SKM-1 (cell line): ENCODE measurements around the gene RGL1.

Experiments
- DNase-seq: peaks from one replicate; lab custom pipeline; 2025; ENCODE audit not compliant: unreplicated experiment; lab: John Stamatoyannopoulos, UW

The RGL1 gene

GRCh38 chr1:183886853-183887252, 81.9 kb downstream of the RGL1 start:
- DNase-seq, result no peak

DNA sequence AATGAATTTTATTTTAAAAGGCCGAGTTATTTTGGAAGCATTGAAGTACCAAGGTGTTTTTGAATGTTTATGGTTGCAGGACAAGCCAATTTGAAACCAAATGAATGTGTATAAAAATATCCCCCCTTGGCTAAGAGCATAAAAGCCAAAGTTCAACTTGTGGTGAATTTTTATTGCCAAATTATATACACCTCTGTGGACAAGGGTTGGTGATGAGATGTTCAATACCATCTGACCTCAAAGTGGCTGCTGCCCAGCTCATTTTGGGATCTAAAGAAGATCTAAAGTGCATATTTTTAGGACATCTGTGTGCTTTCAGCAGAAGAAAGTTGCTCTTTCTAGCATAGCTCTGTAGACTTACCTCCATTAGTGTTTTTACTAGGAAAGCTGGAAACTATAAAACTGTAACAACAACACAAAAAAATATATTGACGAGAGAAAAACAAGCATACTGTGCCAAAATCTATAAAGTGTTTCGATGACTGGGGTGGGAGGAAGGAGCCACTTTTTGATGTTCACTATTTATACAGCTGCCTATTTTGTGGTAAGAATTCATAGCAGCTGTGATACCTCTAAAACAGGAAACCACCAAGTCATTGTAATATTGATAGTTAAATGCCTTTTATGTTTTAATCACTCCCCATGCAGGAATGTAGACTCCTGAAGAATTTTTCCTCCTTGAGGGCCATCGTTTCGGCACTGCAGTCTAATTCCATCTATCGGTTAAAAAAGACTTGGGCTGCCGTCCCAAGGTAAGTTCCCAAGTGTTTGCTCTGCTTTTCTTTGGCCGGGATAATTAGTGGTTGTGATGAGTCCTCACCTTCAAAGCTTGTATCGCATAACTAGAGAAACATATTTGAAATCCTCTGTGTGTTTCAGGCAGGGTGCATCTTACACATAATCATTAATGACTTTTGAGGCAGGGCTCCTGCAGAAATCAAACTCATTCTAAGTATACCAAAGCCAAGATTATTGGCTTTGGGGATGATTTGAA, 83.2 kb downstream of the RGL1 start:
- no peak for DNase-seq

- DNase-seq, result no peak
Measured at GRCh38 chr1:183889095-183889494, 84.2 kb downstream of the RGL1 start.

- no peak for DNase-seq
Measured at GRCh38 chr1:183891158-183891856, 86.4 kb downstream of the RGL1 start.

DNA sequence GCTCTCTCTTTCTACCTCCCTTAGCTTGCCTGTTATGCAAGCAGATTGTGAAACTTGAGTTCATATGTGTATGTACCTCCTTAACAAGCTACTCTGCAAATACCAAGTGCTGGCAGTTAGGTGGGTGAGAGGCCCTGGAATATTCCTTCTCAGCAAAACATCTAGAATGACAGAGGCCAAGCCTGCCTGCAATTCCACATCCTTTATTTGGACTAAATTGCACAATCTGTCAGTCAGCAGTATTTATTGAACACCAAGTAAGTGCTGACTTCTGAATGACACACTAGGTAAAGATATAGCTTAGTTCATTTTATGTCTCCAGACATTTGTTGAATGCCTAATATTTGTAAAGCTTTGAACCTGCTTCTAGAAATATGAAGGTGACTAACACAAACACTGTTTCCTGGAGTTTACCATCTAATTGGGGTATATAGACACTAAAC, 87.5 kb downstream of the RGL1 start:
- peak; percentile 71 for DNase-seq

DNA sequence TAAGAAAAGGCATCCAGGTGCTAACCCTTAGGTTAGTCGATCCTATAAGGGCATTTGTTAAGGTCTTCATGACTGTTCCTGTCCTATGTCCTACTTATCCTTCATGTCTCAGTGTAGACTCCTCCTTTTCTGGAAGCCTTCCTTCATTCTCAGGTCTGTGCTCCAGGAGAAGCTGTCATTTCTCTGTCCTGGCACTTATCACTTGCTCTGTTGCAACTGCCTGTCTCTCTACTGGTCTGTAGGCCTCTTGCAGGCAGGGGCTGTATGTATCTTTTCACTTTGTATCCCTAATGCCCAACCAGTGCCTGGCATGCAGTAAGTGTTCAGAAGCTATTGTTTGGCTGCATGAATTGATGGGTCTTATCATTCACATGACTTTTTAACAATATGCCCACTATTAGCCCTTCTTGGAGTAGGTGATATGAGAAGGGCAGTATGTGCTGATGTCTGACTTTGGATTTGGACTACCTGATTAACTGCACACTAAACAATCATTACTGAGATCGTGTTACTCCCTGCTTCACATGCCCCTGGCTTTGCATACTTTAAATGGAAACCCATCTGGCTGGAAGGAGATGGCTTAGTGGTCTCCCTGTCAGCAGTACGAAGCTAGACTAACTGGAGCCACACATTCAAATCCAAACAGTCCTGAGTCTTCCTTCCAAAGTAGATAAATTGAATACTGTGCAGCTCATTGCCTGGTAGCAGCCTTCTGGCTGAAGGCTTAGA, 88.8 kb downstream of the RGL1 start:
- DNase-seq, result no peak

DNA sequence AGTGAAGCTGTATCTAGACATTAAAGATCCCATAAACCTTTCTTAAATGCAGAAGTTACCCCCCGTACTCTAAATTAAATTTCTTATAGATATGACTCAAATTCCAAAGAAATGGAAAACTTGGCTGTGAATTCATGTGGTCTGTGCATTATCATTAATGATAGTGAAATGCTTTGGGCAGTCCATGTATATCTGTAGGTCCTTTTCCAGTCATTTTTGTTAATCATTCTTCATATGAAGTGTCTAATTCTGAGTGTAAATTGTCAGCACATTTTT, 89.3 kb downstream of the RGL1 start:
- DNase-seq, result no peak

GRCh38 chr1:183896466-183897048, 91.6 kb downstream of the RGL1 start:
- peak; percentile 71 for DNase-seq

- DNase-seq, result no peak
Measured at GRCh38 chr1:183898001-183898396, 93.1 kb downstream of the RGL1 start.

GRCh38 chr1:183898610-183899009, 93.7 kb downstream of the RGL1 start:
- DNase-seq, result no peak

DNA sequence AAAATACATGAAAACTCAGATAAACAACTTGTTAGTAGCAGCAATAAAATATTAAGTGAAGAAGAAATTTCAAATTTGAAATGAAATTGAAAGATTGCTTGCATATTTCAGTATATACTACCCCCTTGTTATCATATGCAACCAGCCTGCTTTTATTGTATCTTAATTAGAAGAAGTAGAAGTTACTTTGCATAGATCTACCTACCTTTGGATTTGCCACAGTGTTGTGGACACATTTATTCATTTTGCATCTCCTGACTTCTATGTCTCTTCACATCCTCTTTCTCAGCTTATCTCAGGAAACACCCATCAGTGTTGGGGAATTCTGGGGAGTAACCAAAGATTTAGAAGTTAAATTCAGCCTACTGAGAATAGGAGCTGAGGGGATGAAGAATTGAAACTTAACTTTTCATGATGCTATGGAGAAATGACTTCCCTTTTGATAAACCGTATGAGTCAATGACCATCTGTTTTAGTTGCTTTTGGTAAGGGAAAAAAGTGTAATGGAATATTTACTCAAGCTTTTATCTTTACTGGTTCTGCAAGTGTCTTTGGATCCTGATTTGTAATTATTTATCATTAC, 96.9 kb downstream of the RGL1 start:
- DNase-seq, result peak; percentile 39

- no peak for DNase-seq
Measured at GRCh38 chr1:183903101-183903500, 98.2 kb downstream of the RGL1 start.

DNA sequence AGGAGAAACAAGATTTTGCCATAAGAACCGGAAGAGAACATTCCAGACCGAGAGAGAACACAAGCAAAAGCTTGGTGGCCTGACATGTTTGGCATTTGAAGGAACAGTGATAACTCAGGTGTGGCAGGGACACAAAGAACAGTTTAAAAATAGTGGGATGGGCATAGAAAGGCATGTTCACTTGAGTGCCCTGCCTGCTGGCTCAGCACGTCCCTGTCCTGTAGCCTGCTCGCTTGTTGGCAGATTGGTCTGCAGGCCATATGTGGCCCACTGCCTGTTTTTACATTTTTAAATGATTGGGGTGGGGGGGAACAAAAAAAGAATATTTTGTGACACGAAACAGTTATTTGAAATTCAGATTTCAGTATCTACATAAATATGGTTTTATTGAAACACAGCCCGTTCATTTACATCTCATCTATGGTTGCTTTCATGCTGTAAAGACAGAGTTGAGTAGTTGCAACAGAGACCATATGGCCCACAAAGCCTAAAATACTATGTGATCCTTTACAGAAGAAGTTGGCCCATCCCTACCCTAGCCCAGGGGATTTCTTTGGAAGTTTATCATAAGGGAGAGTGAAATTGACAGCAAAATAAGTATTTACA, 100.7 kb downstream of the RGL1 start:
- no peak for DNase-seq

- no peak for DNase-seq
Measured at GRCh38 chr1:183907070-183907469, 102.2 kb downstream of the RGL1 start.

DNA sequence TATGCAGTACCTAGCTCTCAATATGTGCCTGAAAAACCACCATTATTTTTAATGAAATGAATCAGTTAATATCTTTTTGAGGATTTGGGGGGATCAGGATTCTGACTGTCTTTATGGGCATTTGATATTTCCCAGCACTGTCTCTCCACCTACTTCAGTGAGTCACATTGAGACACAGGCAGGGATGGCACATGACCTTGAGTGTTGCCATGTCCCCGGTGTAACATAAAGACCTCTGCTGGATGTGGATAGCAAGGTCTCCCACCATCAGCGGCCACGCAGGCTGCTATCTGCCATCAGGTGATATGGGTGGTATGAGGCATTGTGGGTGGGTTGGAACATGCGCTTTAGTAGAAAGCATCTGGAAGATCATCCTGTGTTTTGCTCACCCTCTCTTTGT, 103.2 kb downstream of the RGL1 start:
- no peak for DNase-seq

GRCh38 chr1:183909672-183910071, 104.8 kb downstream of the RGL1 start:
- no peak for DNase-seq

DNA sequence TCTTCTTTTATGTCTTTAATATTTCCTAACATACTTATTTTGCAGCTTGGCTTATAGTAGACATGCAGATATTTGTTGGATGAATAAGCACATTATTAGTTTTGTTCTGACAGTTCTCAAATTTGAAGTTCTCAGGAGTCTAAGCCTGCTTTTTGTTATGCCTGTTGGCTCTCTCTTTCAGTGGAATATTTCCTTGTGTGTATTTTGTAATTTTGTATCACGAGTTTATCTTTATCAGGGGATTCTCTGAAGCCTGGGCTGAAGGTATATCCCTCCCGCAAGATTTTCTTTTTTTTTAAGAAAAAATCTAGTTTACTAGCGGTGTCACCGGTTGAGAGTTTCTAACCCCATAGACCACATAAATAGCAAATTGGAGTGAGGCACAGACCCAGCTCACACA, 105.9 kb downstream of the RGL1 start:
- no peak for DNase-seq

- DNase-seq, result peak; percentile 71
Measured at GRCh38 chr1:183911285-183911684, 106.4 kb downstream of the RGL1 start.

GRCh38 chr1:183912265-183912886, 107.5 kb downstream of the RGL1 start:
- DNase-seq, result no peak

DNA sequence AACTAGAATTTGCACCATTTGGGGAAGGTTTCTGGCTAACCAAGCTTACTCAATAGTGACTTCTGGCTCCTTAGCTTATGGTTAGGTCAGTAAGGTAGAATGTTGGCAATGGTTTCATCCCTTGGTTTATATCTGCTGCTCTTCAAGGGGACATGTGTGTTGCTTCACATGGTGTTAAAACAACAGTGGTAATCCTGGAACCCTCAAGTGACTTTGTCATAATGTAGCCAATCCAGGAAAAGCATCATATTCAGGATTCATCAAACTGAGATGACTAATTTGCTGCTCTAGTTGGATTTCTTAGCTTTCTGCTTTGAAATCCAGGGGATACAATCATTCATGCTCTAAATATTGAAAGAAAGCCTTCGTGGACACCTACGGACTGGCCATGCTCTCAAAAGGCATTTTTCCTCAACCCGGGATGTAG, 108.7 kb downstream of the RGL1 start:
- no peak for DNase-seq
